Endothelial cell of umbilical vein (primary cell): ENCODE measurements around the gene DLGAP1. TPM values are rescaled to one million over a fixed set of nuclear protein-coding genes. Genes with fewer than 3 reads are reported as not detected.

ENCODE experiments used
- BruUV-seq: library from RNA; stranded (reverse); fragments of 400-500 nt; replicated peaks from 2 replicates; lab custom pipeline; 2021; lab: Mats Ljungman, UMichigan
- CTCF ChIA-PET: fragments of 300-600, 350-600 bp; sonication (Branson Sonifier 250); formaldehyde crosslinking; loops from one replicate; lab custom pipeline; 2021; ENCODE audit warnings: antibody characterized with exemption, inconsistent platforms; lab: Charles Lee
- POLR2A ChIA-PET: fragments of 300-600, 350-600 bp; sonication (Branson Sonifier 250); formaldehyde crosslinking; loops from one replicate; lab custom pipeline; 2021; ENCODE audit warnings: antibody characterized with exemption, inconsistent platforms; lab: Charles Lee
- DNase-seq: peaks from one replicate; pipeline ENCODE4 v3.0.0-alpha.2; 2011; ENCODE audit warnings: low read depth, low spot score
- FAIRE-seq: peaks from 2 replicates; lab custom pipeline; 2011; peaks lifted over from hg19 to GRCh38; lab: Jason Lieb, UNC
- H2AFZ ChIP-seq: 2 replicates; pipeline ENCODE4 v1.6.0; 2012; ENCODE audit warnings: low read depth, low read length, control low read depth, inconsistent platforms
- H3K27ac ChIP-seq: 2 replicates; pipeline ENCODE4 v1.5.1; 2011; ENCODE audit warnings: low read depth, mild to moderate bottlenecking, control low read depth, low read length, moderate library complexity; ENCODE audit not compliant: insufficient read depth
- H3K27me3 ChIP-seq, 2 experiments: 2 replicates each; pipeline versions ENCODE4 v1.6.0 to v1.6.1; 2011; ENCODE audit warnings: low read length in 2 of 2, mixed read lengths in 1 of 2; ENCODE audit not compliant: control insufficient read depth in 2 of 2, insufficient read depth in 2 of 2
- H3K36me3 ChIP-seq, 2 experiments: 2 replicates in 1 of 2; 3 replicates in 1 of 2; pipeline ENCODE4 v1.5.1; 2011; ENCODE audit warnings: low read length in 2 of 2, mild to moderate bottlenecking in 1 of 2, moderate library complexity in 1 of 2; ENCODE audit not compliant: control insufficient read depth in 2 of 2, insufficient read depth in 2 of 2; ENCODE audit errors: extremely low read depth in 1 of 2
- H3K4me1 ChIP-seq: 3 replicates; pipeline ENCODE4 v1.5.1; 2011; ENCODE audit warnings: mild to moderate bottlenecking, low read length; ENCODE audit not compliant: control insufficient read depth, insufficient read depth; ENCODE audit errors: extremely low read depth
- H3K4me2 ChIP-seq: 2 replicates; pipeline ENCODE4 v1.6.1; 2011; ENCODE audit warnings: low read length, control low read depth, mixed read lengths; ENCODE audit not compliant: insufficient read depth
- H3K4me3 ChIP-seq, 3 experiments: fragments of 200-600 bp in 1 of 3; sonication (generic), shearing (Covaris generic) in 1 of 3; replicated peaks in 1 of 3; 2 replicates each; pipeline ENCODE4 v1.5.1; 2011 to 2016; ENCODE audit warnings: control low read depth in 3 of 3, low read length in 3 of 3, mild to moderate bottlenecking in 2 of 3, inconsistent platforms in 1 of 3, low read depth in 1 of 3, moderate library complexity in 1 of 3; ENCODE audit not compliant: insufficient read depth in 1 of 3
- H3K79me2 ChIP-seq: 2 replicates; pipeline ENCODE4 v1.6.0; 2012; ENCODE audit warnings: low read length, inconsistent platforms; ENCODE audit not compliant: control insufficient read depth, insufficient read depth
- H3K9ac ChIP-seq: replicated peaks from 2 replicates; pipeline ENCODE3; 2011; ENCODE audit warnings: low read length, control low read depth; ENCODE audit not compliant: insufficient read depth; ENCODE audit errors: extremely low read depth
- H3K9me1 ChIP-seq: replicated peaks from 3 replicates; pipeline ENCODE4 v1.6.0; 2011; ENCODE audit warnings: mild to moderate bottlenecking, low read length; ENCODE audit not compliant: control insufficient read depth, insufficient read depth; ENCODE audit errors: extremely low read depth
- H3K9me3 ChIP-seq: replicated peaks from 2 replicates; pipeline ENCODE4 v1.5.1; 2012; ENCODE audit warnings: low read length, inconsistent platforms; ENCODE audit not compliant: control insufficient read depth, insufficient read depth
- H4K20me1 ChIP-seq: replicated peaks from 2 replicates; pipeline ENCODE3; 2011; ENCODE audit warnings: mild to moderate bottlenecking, low read length; ENCODE audit not compliant: control insufficient read depth, insufficient read depth; ENCODE audit errors: extremely low read depth
- EZH2 ChIP-seq: IDR thresholded peaks from 2 replicates; pipeline ENCODE4 v1.6.1; 2012; ENCODE audit warnings: borderline replicate concordance, low read depth, mild to moderate bottlenecking, moderate library complexity, low read length, inconsistent platforms; ENCODE audit not compliant: severe bottlenecking
- FOS ChIP-seq: IDR thresholded peaks from 2 replicates; pipeline ENCODE4 v1.6.1; 2011; ENCODE audit warnings: mild to moderate bottlenecking, low read length, moderate library complexity, borderline replicate concordance; ENCODE audit not compliant: insufficient read depth
- GATA2 ChIP-seq: IDR thresholded peaks from 2 replicates; pipeline ENCODE4 v1.7.0; 2011; ENCODE audit warnings: low read depth, mild to moderate bottlenecking, moderate library complexity, mixed read lengths, low read length; ENCODE audit not compliant: insufficient read length, insufficient read depth
- MYC ChIP-seq: IDR thresholded peaks from one replicate; pipeline ENCODE4 v1.6.1; 2011; ENCODE audit warnings: mild to moderate bottlenecking, low read depth, low read length
- POLR2A ChIP-seq: IDR thresholded peaks from 2 replicates; pipeline ENCODE4 v1.6.1; 2012; ENCODE audit warnings: low read depth, mild to moderate bottlenecking, control low read depth, low read length
- POLR2AphosphoS5 ChIP-seq: IDR thresholded peaks from 2 replicates; pipeline ENCODE4 v1.6.1; 2012; ENCODE audit warnings: low read depth, mild to moderate bottlenecking, control low read depth, low read length, moderate library complexity; ENCODE audit not compliant: insufficient read depth
- dilution Hi-C: fragments of 300-500 bp; cut with MboI; formaldehyde crosslinking; loops from one replicate; pipeline ENCODE4 v1.15.0; 2019; ENCODE audit warnings: low sequenced_read_pairs; ENCODE audit not compliant: extremely low pct_ligation_motif_present
- intact Hi-C: fragments of 100-400 bp; cut with micrococcal nuclease; formaldehyde crosslinking; loops from one replicate; pipeline ENCODE4 v1.10.0; 2022
- polyA plus RNA-seq, 4 experiments: library from polyadenylated mRNA; depleted of rRNA in 3 of 4; stranded (reverse) in 3 of 4; unstranded in 1 of 4; fragments of >200 nt; gene quantifications; 2 replicates each; pipeline versions ENCODE4 v1.2.1 to v1.2.3, GENCODE V29; 2011 to 2012; ENCODE audit warnings: missing spikeins in 1 of 4
- total RNA-seq: library from RNA; stranded (reverse); gene quantifications from 2 replicates; pipeline ENCODE4 v1.2.3, GENCODE V29; 2021
- TF ChIP-seq, protein P1 (sequence below): IDR thresholded peaks from 2 replicates; pipeline ENCODE4 v1.6.1; 2011; ENCODE audit not compliant: insufficient read depth, insufficient read length
- TF ChIP-seq, protein P2 (sequence below), 2 donors: IDR thresholded peaks; 1 replicate in 1 of 2; 2 replicates in 1 of 2; pipeline ENCODE4 v1.5.1; 2011; ENCODE audit warnings: low read length in 2 of 2, mild to moderate bottlenecking in 2 of 2, moderate library complexity in 2 of 2, control low read depth in 1 of 2, inconsistent platforms in 1 of 2, low read depth in 1 of 2; ENCODE audit not compliant: insufficient read depth in 1 of 2; ENCODE audit errors: extremely low read depth in 1 of 2

The DLGAP1 gene
- total and polyA plus RNA-seq, 2 donors (not counting 3 experiments of a cell fraction or from before 2014, with no cell fraction given), result 0.04 TPM; not detected in 1

DNA sequence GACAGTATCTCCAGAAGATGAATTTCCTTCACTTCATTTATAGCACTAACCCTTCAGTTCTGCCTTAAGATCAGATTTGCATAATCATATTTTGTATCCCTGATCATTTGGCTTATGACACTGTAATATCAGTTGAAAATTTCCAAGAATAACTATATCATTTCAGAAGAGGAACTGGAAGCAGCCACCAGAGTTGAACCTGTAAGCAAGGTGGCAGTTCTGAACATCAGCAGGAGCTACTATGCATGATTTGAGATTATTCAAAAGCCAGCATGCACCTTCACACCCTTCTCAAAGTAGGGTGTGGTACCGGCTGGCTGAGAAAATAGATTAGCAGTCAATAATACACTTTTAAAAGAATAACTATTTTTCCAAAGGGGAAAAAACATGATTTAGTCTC lies 328.2 kb downstream of the DLGAP1 start:
- no peaks in the 10 kb centered on the region for H3K9me3 ChIP-seq
- intact Hi-C loops, result no loop called here
- no peaks in the 10 kb centered on the region for H3K79me2 ChIP-seq
- H3K9me1 ChIP-seq, result no peaks in the 10 kb centered on the region
- H3K4me2 ChIP-seq, result no peak overlapping the region
- TF ChIP-seq, protein P1, sequence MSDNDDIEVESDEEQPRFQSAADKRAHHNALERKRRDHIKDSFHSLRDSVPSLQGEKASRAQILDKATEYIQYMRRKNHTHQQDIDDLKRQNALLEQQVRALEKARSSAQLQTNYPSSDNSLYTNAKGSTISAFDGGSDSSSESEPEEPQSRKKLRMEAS, result no peak
- TF ChIP-seq GATA2 (no peak), FOS (no peak), POLR2A (no peak)
- H3K36me3 ChIP-seq, result no peaks in the 10 kb centered on the region
- no peak for DNase-seq
- dilution Hi-C loops, result no loop called here
- BruUV-seq, result no TSS peak
- H3K4me3 ChIP-seq, result no peak overlapping the region
- ChIA-PET POLR2A (no interaction called here), CTCF (interaction anchor here (1.5 kb wide), 1 partner anchor 21 kb away, joined by 4 read pairs; no protein-coding TSS in a partner anchor)
- H3K4me1 ChIP-seq, result no peaks in the 10 kb centered on the region
- H3K27ac ChIP-seq, result no peak overlapping the region
- no peaks in the 10 kb centered on the region for H3K27me3 ChIP-seq
- no peak for FAIRE-seq
- no peak overlapping the region for H3K9ac ChIP-seq
- H2AFZ ChIP-seq, result no peak overlapping the region
- H4K20me1 ChIP-seq, result no peaks in the 10 kb centered on the region

DNA sequence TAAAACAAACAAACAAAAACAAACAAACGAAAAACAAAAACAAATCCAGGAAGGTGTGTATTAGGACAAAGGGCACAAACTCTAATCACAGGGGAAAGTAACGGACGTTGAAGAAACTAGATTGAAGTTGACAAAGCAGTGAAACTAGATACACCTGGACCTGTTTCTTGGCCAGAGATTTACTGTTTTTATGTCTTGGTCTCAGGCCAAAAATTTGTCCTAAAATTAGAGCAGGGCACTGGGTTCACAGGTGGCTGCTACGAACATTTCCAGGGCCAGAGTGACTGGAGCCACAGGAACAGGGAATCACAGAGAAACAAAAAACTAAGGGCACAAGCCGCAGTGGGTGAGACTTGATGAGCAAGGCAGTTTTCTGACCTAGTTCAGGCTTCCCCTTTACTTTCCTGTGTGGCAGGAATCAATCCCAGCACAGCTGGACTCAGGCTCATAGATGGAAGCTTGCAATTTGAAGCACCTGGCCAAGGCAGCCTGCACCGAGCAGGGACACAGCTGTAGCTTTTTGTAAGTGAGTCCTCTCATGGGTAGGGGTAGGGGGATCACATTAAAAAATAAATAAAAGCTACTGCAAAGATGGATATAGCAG lies 329.4 kb downstream of the DLGAP1 start:
- TF ChIP-seq EZH2 (no peak), POLR2A (no peak), MYC (no peak), GATA2 (no peak), FOS (no peak), POLR2AphosphoS5 (no peak)
- TF ChIP-seq, protein P2, sequence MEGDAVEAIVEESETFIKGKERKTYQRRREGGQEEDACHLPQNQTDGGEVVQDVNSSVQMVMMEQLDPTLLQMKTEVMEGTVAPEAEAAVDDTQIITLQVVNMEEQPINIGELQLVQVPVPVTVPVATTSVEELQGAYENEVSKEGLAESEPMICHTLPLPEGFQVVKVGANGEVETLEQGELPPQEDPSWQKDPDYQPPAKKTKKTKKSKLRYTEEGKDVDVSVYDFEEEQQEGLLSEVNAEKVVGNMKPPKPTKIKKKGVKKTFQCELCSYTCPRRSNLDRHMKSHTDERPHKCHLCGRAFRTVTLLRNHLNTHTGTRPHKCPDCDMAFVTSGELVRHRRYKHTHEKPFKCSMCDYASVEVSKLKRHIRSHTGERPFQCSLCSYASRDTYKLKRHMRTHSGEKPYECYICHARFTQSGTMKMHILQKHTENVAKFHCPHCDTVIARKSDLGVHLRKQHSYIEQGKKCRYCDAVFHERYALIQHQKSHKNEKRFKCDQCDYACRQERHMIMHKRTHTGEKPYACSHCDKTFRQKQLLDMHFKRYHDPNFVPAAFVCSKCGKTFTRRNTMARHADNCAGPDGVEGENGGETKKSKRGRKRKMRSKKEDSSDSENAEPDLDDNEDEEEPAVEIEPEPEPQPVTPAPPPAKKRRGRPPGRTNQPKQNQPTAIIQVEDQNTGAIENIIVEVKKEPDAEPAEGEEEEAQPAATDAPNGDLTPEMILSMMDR (IDR thresholded peaks at IDR 0.05; ENCODE audit: extremely low read depth in 1 of 2, insufficient read depth in 1 of 2, low read depth in 1 of 2, low read length in 2 of 2), result no peak
- TF ChIP-seq, protein P1, result no peak
- Histone ChIP-seq H3K27me3 (no peaks in the 10 kb centered on the region), H3K36me3 (no peaks in the 10 kb centered on the region), H3K4me2 (no peak overlapping the region), H3K9me3 (no peaks in the 10 kb centered on the region), H2AFZ (no peak overlapping the region), H3K9me1 (no peaks in the 10 kb centered on the region), H4K20me1 (no peaks in the 10 kb centered on the region), H3K27ac (no peak overlapping the region), H3K4me3 (no peak overlapping the region), H3K4me1 (no peaks in the 10 kb centered on the region), H3K9ac (no peak overlapping the region), H3K79me2 (no peaks in the 10 kb centered on the region)
- ChIA-PET CTCF (interaction anchor here (1.5 kb wide), 1 partner anchor 19 kb away, joined by 4 read pairs; no protein-coding TSS in a partner anchor), POLR2A (no interaction called here)
- no TSS peak for BruUV-seq
- intact Hi-C loops, result no loop called here
- FAIRE-seq, result no peak
- no peak for DNase-seq
- dilution Hi-C loops, result no loop called here
